GM23248 (cell line): ENCODE measurements around the gene PTPRK. TPM values are rescaled to one million over a fixed set of nuclear protein-coding genes. Genes with fewer than 3 reads are reported as not detected.

Source experiments
- DNase-seq: peaks from one replicate; pipeline ENCODE4 v3.0.0-alpha.2; 2015
- H2AFZ ChIP-seq: fragments of 200-600 bp; sonication (generic); 2 replicates; pipeline ENCODE4 v1.6.1; 2016; ENCODE audit warnings: antibody characterized with exemption
- H3F3A ChIP-seq: fragments of 200-600 bp; sonication (generic); 2 replicates; pipeline ENCODE4 v1.6.1; 2016; ENCODE audit warnings: mild to moderate bottlenecking, antibody characterized with exemption, mixed run types; ENCODE audit not compliant: insufficient read depth
- H3K27ac ChIP-seq: fragments of 200-600 bp; sonication (generic); 2 replicates; pipeline ENCODE4 v1.5.1; 2016; ENCODE audit warnings: mild to moderate bottlenecking
- H3K27me3 ChIP-seq: fragments of 200-600 bp; sonication (generic); replicated peaks from 2 replicates; pipeline ENCODE4 v1.6.1; 2016; ENCODE audit warnings: mild to moderate bottlenecking; ENCODE audit not compliant: insufficient read depth
- H3K36me3 ChIP-seq: fragments of 200-600 bp; sonication (generic); 2 replicates; pipeline ENCODE4 v1.6.1; 2016; ENCODE audit warnings: low read depth, mild to moderate bottlenecking
- H3K4me1 ChIP-seq: fragments of 200-600 bp; sonication (generic); 2 replicates; pipeline ENCODE4 v1.6.1; 2016; ENCODE audit warnings: mild to moderate bottlenecking; ENCODE audit not compliant: insufficient read depth
- H3K4me2 ChIP-seq: fragments of 200-600 bp; sonication (generic); one replicate; pipeline ENCODE4 v1.6.1; 2016; ENCODE audit warnings: mild to moderate bottlenecking; ENCODE audit not compliant: unreplicated experiment
- H3K4me3 ChIP-seq: fragments of 200-600 bp; sonication (generic); 2 replicates; pipeline ENCODE4 v1.5.1; 2016; ENCODE audit warnings: mild to moderate bottlenecking
- H3K79me2 ChIP-seq: fragments of 200-600 bp; sonication (generic); 2 replicates; pipeline ENCODE4 v1.6.1; 2016; ENCODE audit warnings: mild to moderate bottlenecking; ENCODE audit not compliant: insufficient read depth
- H3K9ac ChIP-seq: fragments of 200-600 bp; sonication (generic); 2 replicates; pipeline ENCODE4 v1.6.1; 2016; ENCODE audit warnings: mild to moderate bottlenecking
- H3K9me2 ChIP-seq: fragments of 200-600 bp; sonication (generic); 2 replicates; pipeline ENCODE4 v1.6.1; 2016; ENCODE audit warnings: mixed run types, mild to moderate bottlenecking, moderate library complexity; ENCODE audit not compliant: insufficient read depth
- H3K9me3 ChIP-seq: fragments of 200-600 bp; sonication (generic); one replicate; pipeline ENCODE4 v1.6.1; 2017; ENCODE audit warnings: low read depth
- H4K20me1 ChIP-seq: fragments of 200-600 bp; sonication (generic); 2 replicates; pipeline ENCODE4 v1.6.0; 2016; ENCODE audit not compliant: insufficient read depth
- EZH2 ChIP-seq: fragments of 200-600 bp; sonication (generic); IDR thresholded peaks from 2 replicates; pipeline ENCODE4 v1.6.1; 2018; ENCODE audit warnings: antibody characterized with exemption, mild to moderate bottlenecking; ENCODE audit not compliant: insufficient read depth, poor library complexity, severe bottlenecking
- EZH2phosphoT487 ChIP-seq: fragments of 200-600 bp; sonication (generic); IDR thresholded peaks from 2 replicates; pipeline ENCODE4 v1.6.1; 2018; ENCODE audit warnings: antibody characterized with exemption, moderate library complexity, mild to moderate bottlenecking, low read depth; ENCODE audit not compliant: insufficient read depth
- WGBS, 2 experiments: methylation state at CpG; one replicate each; pipeline ENCODE4 v1.1.6; 2015 to 2017; ENCODE audit warnings: low lambda C conversion rate in 2 of 2, low coverage in 1 of 2; ENCODE audit errors: missing lambda C conversion rate in 2 of 2; 5-methylcytosine and 5-hydroxymethylcytosine counted together
- in situ Hi-C: fragments of 300-500 bp; cut with MboI; formaldehyde crosslinking; loops from 2 replicates; pipeline ENCODE4 v1.15.0; 2020
- polyA plus RNA-seq: library from polyadenylated mRNA; unstranded; fragments of >200 nt; fragmentation: Nextera tagmentation; extraction: Ambion mirVana; gene quantifications from 2 replicates; pipeline ENCODE4 v1.2.1, GENCODE V29; 2016
- total RNA-seq: library from RNA; depleted of rRNA; stranded (reverse); fragments of >200 nt; shearing (Covaris generic); gene quantifications from 2 replicates; pipeline ENCODE4 v1.2.3, GENCODE V29; 2014

Gene PTPRK
- total and polyA plus RNA-seq, 2 experiments from 2014 or later: 22.3 to 34.5 TPM

- TF ChIP-seq EZH2: no peak
- TF ChIP-seq EZH2phosphoT487: no peak
- H3K4me3 ChIP-seq: no peak overlapping the region
- H2AFZ ChIP-seq: no peak overlapping the region
- no peaks in the 10 kb centered on the region for H3K4me1 ChIP-seq
- H3K27ac ChIP-seq: no peak overlapping the region
- H3F3A ChIP-seq: no peaks in the 10 kb centered on the region
- H3K4me2 ChIP-seq: no peak overlapping the region
- no peaks in the 10 kb centered on the region for H4K20me1 ChIP-seq
- H3K79me2 ChIP-seq: no peaks in the 10 kb centered on the region
- DNase-seq: peak; percentile 15
- in situ Hi-C loops: no loop called here
- H3K9me2 ChIP-seq: no peaks in the 10 kb centered on the region
- H3K27me3 ChIP-seq: no peaks in the 10 kb centered on the region
- no peaks in the 10 kb centered on the region for H3K36me3 ChIP-seq
- no peaks in the 10 kb centered on the region for H3K9me3 ChIP-seq
- WGBS, 2 experiments: 92 to 93% methylated on average over 1 of the region's 1 CpG
- H3K9ac ChIP-seq: no peak overlapping the region
These were observed 182.8 kb downstream of the PTPRK start for GRCh38 chr6:128337619-128338018.

- Histone ChIP-seq H3K9me2 (no peaks in the 10 kb centered on the region), H3K27ac (no peak overlapping the region), H3K4me1 (no peaks in the 10 kb centered on the region), H3K9ac (no peak overlapping the region), H3K4me3 (no peak overlapping the region), H3K27me3 (no peaks in the 10 kb centered on the region), H3K79me2 (no peaks in the 10 kb centered on the region), H3K4me2 (no peak overlapping the region), H3K36me3 (no peaks in the 10 kb centered on the region), H4K20me1 (no peaks in the 10 kb centered on the region), H2AFZ (no peak overlapping the region), H3K9me3 (no peaks in the 10 kb centered on the region), H3F3A (no peaks in the 10 kb centered on the region)
- 64 to 67% methylated on average over 3 of the region's 3 CpGs for WGBS, 2 experiments
- TF ChIP-seq EZH2phosphoT487: no peak
- no peak for TF ChIP-seq EZH2
- in situ Hi-C loops: no loop called here
- no peak for DNase-seq
These were observed 183.8 kb downstream of the PTPRK start for GRCh38 chr6:128336436-128337095.

- H3K27me3 ChIP-seq: no peaks in the 10 kb centered on the region
- H2AFZ ChIP-seq: no peak overlapping the region
- WGBS, 2 experiments: 100% methylated on average over 1 of the region's 1 CpG
- no peaks in the 10 kb centered on the region for H3F3A ChIP-seq
- H4K20me1 ChIP-seq: no peaks in the 10 kb centered on the region
- H3K27ac ChIP-seq: no peak overlapping the region
- H3K9me2 ChIP-seq: no peaks in the 10 kb centered on the region
- in situ Hi-C loops: no loop called here
- no peak for DNase-seq
- H3K9me3 ChIP-seq: no peaks in the 10 kb centered on the region
- no peaks in the 10 kb centered on the region for H3K36me3 ChIP-seq
- H3K4me3 ChIP-seq: no peak overlapping the region
- H3K4me1 ChIP-seq: no peaks in the 10 kb centered on the region
- TF ChIP-seq EZH2phosphoT487 (no peak), EZH2 (no peak)
- H3K4me2 ChIP-seq: no peak overlapping the region
- H3K9ac ChIP-seq: no peak overlapping the region
- H3K79me2 ChIP-seq: no peaks in the 10 kb centered on the region
These were observed 184.4 kb downstream of the PTPRK start for GRCh38 chr6:128335963-128336362.

DNA sequence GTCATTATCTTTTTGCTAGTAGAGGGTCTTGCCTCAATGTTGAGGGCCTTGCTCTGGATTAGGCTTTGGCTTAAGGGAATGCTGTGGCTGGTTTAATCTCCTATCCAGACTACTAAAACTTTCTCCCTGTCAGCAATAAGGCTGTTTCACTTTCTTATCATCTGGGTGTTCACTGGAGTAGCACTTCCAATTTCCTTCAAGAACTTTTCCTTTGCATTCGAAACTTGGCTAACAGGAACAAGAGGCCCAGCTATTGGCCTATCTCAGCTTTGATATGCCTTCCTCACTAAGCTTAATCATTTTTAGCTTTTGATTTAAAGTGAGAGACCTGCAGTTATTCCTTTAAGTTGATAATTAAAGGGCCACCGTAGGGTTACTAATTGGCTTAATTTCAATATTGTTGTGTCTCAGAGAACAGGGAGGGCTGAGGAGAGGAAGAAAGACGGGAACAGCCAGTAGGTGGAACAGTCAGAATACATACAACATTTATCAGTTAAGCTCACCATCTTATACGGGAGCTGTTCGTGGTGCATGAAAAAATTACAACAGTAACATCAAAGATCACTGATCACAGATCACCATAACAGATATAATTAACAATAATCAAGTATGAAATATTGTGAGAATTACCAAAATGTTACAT is 186.7 kb downstream of the PTPRK start:
- WGBS, 2 experiments: 87 to 92% methylated on average over 5 of the region's 5 CpGs
- H4K20me1 ChIP-seq: no peaks in the 10 kb centered on the region
- TF ChIP-seq EZH2phosphoT487 (no peak), EZH2 (no peak)
- DNase-seq: no peak
- no peaks in the 10 kb centered on the region for H3K27me3 ChIP-seq
- in situ Hi-C loops: no loop called here
- H3K9me3 ChIP-seq: no peaks in the 10 kb centered on the region
- H3K4me2 ChIP-seq: no peak overlapping the region
- no peaks in the 10 kb centered on the region for H3F3A ChIP-seq
- no peak overlapping the region for H3K4me3 ChIP-seq
- H3K79me2 ChIP-seq: no peaks in the 10 kb centered on the region
- no peak overlapping the region for H3K27ac ChIP-seq
- H3K4me1 ChIP-seq: no peaks in the 10 kb centered on the region
- no peak overlapping the region for H3K9ac ChIP-seq
- no peaks in the 10 kb centered on the region for H3K9me2 ChIP-seq
- no peak overlapping the region for H2AFZ ChIP-seq
- no peaks in the 10 kb centered on the region for H3K36me3 ChIP-seq
